K562 (cell line): ENCODE results near the gene MAN2A1. TPM values are rescaled to one million over a fixed set of nuclear protein-coding genes. Genes with fewer than 3 reads are reported as not detected.

Experiments used
- ATAC-seq: fragments of 200-7000 bp; cut with Tn5 transposase; 3 replicates; pipeline ENCODE4 v1.9.1; 2020; ENCODE audit warnings: moderate library complexity
- BruUV-seq: library from RNA; stranded (reverse); fragments of 400-500 nt; replicated peaks from 2 replicates; lab custom pipeline; 2021; lab: Mats Ljungman, UMichigan
- CTCF ChIA-PET: fragments of 300-600 bp; formaldehyde crosslinking; extraction: SDS; loops from one replicate; lab custom pipeline; 2021; ENCODE audit warnings: low intra/inter-chr PET ratio; lab: Yijun Ruan, JAX
- POLR2A ChIA-PET: fragments of 300-600, 350-650 bp; sonication (Branson Sonifier 250); formaldehyde crosslinking; extraction: SDS; loops from one replicate; lab custom pipeline; 2021; ENCODE audit warnings: antibody characterized with exemption, inconsistent platforms; lab: Yijun Ruan, JAX
- DNase-seq, 4 experiments: peaks; one replicate each; pipeline versions ENCODE4 v3.0.0 to v3.0.0-alpha.2; 2011 to 2018; ENCODE audit warnings: low spot score in 3 of 4, mixed read lengths in 3 of 4; ENCODE audit errors: extremely low read depth in 1 of 4
- FAIRE-seq: peaks from 2 replicates; lab custom pipeline; 2011; peaks lifted over from hg19 to GRCh38; lab: Jason Lieb, UNC
- H2AFZ ChIP-seq: 2 replicates; pipeline ENCODE4 v1.6.0; 2011; ENCODE audit warnings: low read depth, low read length, control low read depth, inconsistent platforms
- H3K27ac ChIP-seq: fragments of 200-600 bp; 3 replicates; pipeline ENCODE4 v1.8.0; 2011; ENCODE audit warnings: low read depth, mild to moderate bottlenecking, control low read depth, inconsistent platforms, low read length, moderate library complexity, mixed read lengths; ENCODE audit errors: extremely low read depth
- H3K27me3 ChIP-seq, 2 experiments: fragments of 300-600 bp in 1 of 2; 2 replicates in 1 of 2; 3 replicates in 1 of 2; pipeline versions ENCODE4 v1.6.0 to v1.8.0; 2011; ENCODE audit warnings: inconsistent platforms in 2 of 2, low read length in 2 of 2, mild to moderate bottlenecking in 1 of 2, mixed read lengths in 1 of 2, moderate library complexity in 1 of 2; ENCODE audit not compliant: control insufficient read depth in 2 of 2, insufficient read depth in 2 of 2
- H3K36me3 ChIP-seq: fragments of 300-600 bp; 3 replicates; pipeline ENCODE4 v1.8.0; 2011; ENCODE audit warnings: mild to moderate bottlenecking, low read length, inconsistent platforms; ENCODE audit not compliant: control insufficient read depth, insufficient read depth
- H3K4me1 ChIP-seq, 2 experiments: fragments of 200-600 bp in 1 of 2; replicated peaks in 1 of 2; 2 replicates in 1 of 2; 3 replicates in 1 of 2; pipeline versions ENCODE4 v1.5.1 to v1.8.0; 2011; ENCODE audit warnings: inconsistent platforms in 2 of 2, low read length in 2 of 2, mild to moderate bottlenecking in 1 of 2, mixed read lengths in 1 of 2, moderate library complexity in 1 of 2; ENCODE audit not compliant: control insufficient read depth in 2 of 2, insufficient read depth in 2 of 2
- H3K4me2 ChIP-seq: 2 replicates; pipeline ENCODE4 v1.6.1; 2011; ENCODE audit warnings: low read length, control low read depth, inconsistent platforms, mixed read lengths; ENCODE audit not compliant: insufficient read depth
- H3K4me3 ChIP-seq: fragments of 200-600 bp; sonication (generic), shearing (Covaris generic); 2 replicates; pipeline ENCODE4 v1.5.1; 2016; ENCODE audit warnings: control low read depth, inconsistent platforms
- H3K79me2 ChIP-seq: fragments of 200-600 bp; 3 replicates; pipeline ENCODE4 v1.8.0; 2011; ENCODE audit warnings: low read length, inconsistent platforms; ENCODE audit not compliant: control insufficient read depth, insufficient read depth
- H3K9ac ChIP-seq, 2 experiments: 2 replicates each; pipeline versions ENCODE4 v1.6.0 to v1.6.1; 2011; ENCODE audit warnings: low read depth in 2 of 2, low read length in 2 of 2, control low read depth in 1 of 2, inconsistent platforms in 1 of 2, mild to moderate bottlenecking in 1 of 2, mixed read lengths in 1 of 2; ENCODE audit not compliant: insufficient read depth in 1 of 2
- H3K9me1 ChIP-seq: one replicate; pipeline ENCODE4 v1.6.0; 2011; ENCODE audit warnings: inconsistent platforms, mild to moderate bottlenecking, low read length, moderate library complexity; ENCODE audit not compliant: control insufficient read depth, insufficient read depth
- H3K9me3 ChIP-seq: replicated peaks from 2 replicates; pipeline ENCODE4 v1.5.1; 2011; ENCODE audit warnings: low read depth, low read length, inconsistent platforms; ENCODE audit not compliant: control insufficient read depth, insufficient read depth
- H4K20me1 ChIP-seq: replicated peaks from 2 replicates; pipeline ENCODE4 v1.6.1; 2011; ENCODE audit warnings: low read length, inconsistent platforms, mixed read lengths; ENCODE audit not compliant: control insufficient read depth, insufficient read depth
- CCNT2 ChIP-seq: IDR thresholded peaks from 2 replicates; pipeline ENCODE4 v1.6.1; 2011; ENCODE audit warnings: borderline replicate concordance, low read depth, mild to moderate bottlenecking, moderate library complexity, mixed read lengths, low read length; ENCODE audit not compliant: insufficient read length; ENCODE audit errors: extremely low read depth
- ETV5 ChIP-seq: sonication (generic); formaldehyde crosslinking; IDR thresholded peaks from 2 replicates; pipeline ENCODE4 v1.4.0; 2020; ENCODE audit warnings: low read depth, mild to moderate bottlenecking, missing genetic modification reagents
- JUN ChIP-seq, 2 experiments: sonication (generic) in 1 of 2; formaldehyde crosslinking in 1 of 2; IDR thresholded peaks; 2 replicates each; pipeline versions ENCODE4 v1.6.1 to v1.8.0; 2012 to 2022; ENCODE audit warnings: borderline replicate concordance in 2 of 2, mild to moderate bottlenecking in 2 of 2, improper control_type of control experiment in 1 of 2, low read depth in 1 of 2, low read length in 1 of 2, missing genetic modification reagents in 1 of 2
- MCM7 ChIP-seq, 2 experiments: fragments of 450-650 bp; IDR thresholded peaks; 2 replicates each; pipeline ENCODE4 v1.6.1; 2016 to 2018
- MEIS2 ChIP-seq: fragments of 450-650 bp; IDR thresholded peaks from 2 replicates; pipeline ENCODE4 v1.6.1; 2014; ENCODE audit warnings: mild to moderate bottlenecking; ENCODE audit not compliant: partially characterized antibody
- PHB ChIP-seq: fragments of 250-450 bp; sonication (Bioruptor Pico); IDR thresholded peaks from 2 replicates; pipeline ENCODE4 v1.5.0; 2021
- PHF21A ChIP-seq: fragments of 450-650 bp; IDR thresholded peaks from 2 replicates; pipeline ENCODE4 v1.6.1; 2017; ENCODE audit warnings: low read depth, borderline replicate concordance
- SRSF3 ChIP-seq: fragments of 200-400 bp; formaldehyde crosslinking; IDR thresholded peaks from 2 replicates; pipeline ENCODE4 v1.6.1; 2016; ENCODE audit warnings: mild to moderate bottlenecking, low read length, moderate library complexity; ENCODE audit not compliant: insufficient read depth
- THRAP3 ChIP-seq: fragments of 450-650 bp; IDR thresholded peaks from 2 replicates; pipeline ENCODE4 v1.6.1; 2016; ENCODE audit warnings: mild to moderate bottlenecking, inconsistent platforms, borderline replicate concordance
- ZBTB2 ChIP-seq: fragments of 450-650 bp; IDR thresholded peaks from 2 replicates; pipeline ENCODE4 v1.6.1; 2016; ENCODE audit warnings: antibody characterized with exemption
- ZNF57 ChIP-seq: fragments of 450-650 bp; formaldehyde crosslinking; IDR thresholded peaks from 2 replicates; pipeline ENCODE4 v1.4.0; 2020; ENCODE audit warnings: mild to moderate bottlenecking, moderate library complexity
- ZNF644 ChIP-seq: fragments of 200-800 bp; sonication (Bioruptor generic); IDR thresholded peaks from 2 replicates; pipeline ENCODE4 v1.6.1; 2016; ENCODE audit warnings: low read depth, missing genetic modification characterization, missing compliant biosample characterization
- WGBS: fragments of 100-300 bp; shearing (Covaris generic); methylation state at CpG from one replicate; pipeline ENCODE4 v1.1.6; 2016; ENCODE audit warnings: low coverage, mixed read lengths; ENCODE audit not compliant: insufficient coverage; ENCODE audit errors: missing lambda C conversion rate; 5-methylcytosine and 5-hydroxymethylcytosine counted together
- in situ Hi-C: fragments of 300-500 bp; cut with MboI; formaldehyde crosslinking; loops from 4 replicates; pipeline ENCODE4 v1.15.0; 2018; ENCODE audit warnings: inconsistent platforms, mixed read lengths
- intact Hi-C: fragments of 100-400 bp; cut with micrococcal nuclease; formaldehyde crosslinking; loops from 2 replicates; pipeline ENCODE4 v1.14.2; 2022
- polyA plus RNA-seq, 8 experiments: library from polyadenylated mRNA; depleted of rRNA in 4 of 8; stranded (reverse) in 5 of 8; unstranded in 3 of 8; fragments of >200 nt; fragmentation: Nextera tagmentation in 2 of 8; fragmentation: Illumina TruSeq in 1 of 8; extraction: Ambion mirVana in 2 of 8; extraction: Trizol in 1 of 8; gene quantifications; 2 replicates each; pipeline versions ENCODE4 v1.2.1 to v1.2.3, GENCODE V29; 2011 to 2014; ENCODE audit warnings: inconsistent platforms in 1 of 8, missing spikeins in 1 of 8
- total RNA-seq, 7 experiments: library from RNA; depleted of rRNA in 6 of 7; stranded (reverse); fragments of >200 nt in 6 of 7; fragmentation: Illumina TruSeq in 2 of 7; extraction: Trizol in 2 of 7; gene quantifications; 2 replicates each; pipeline versions ENCODE4 v1.2.1 to v1.2.3, GENCODE V29; 2011 to 2021; ENCODE audit warnings: low replicate concordance in 1 of 7

MAN2A1 gene
- total and polyA plus RNA-seq, 9 of the 15 experiments (the other 6 are each of a cell fraction or from before 2014, with no cell fraction given), result 5.2 to 32.0 (median 19.8) TPM

GRCh38 chr5:109823597-109823996 is 133.9 kb downstream of the MAN2A1 start:
- intact Hi-C loops (no loop called here), in situ Hi-C loops (no loop called here)
- no peak for TF ChIP-seq CCNT2
- TF ChIP-seq ZBTB2, result no peak
- TF ChIP-seq ZNF57, result no peak
- H3K27ac ChIP-seq, result no peak overlapping the region
- CTCF ChIA-PET, result no interaction called here
- H3K27me3 ChIP-seq, result no peaks in the 10 kb centered on the region
- no peak for DNase-seq
- no peak overlapping the region for H3K4me2 ChIP-seq
- POLR2A ChIA-PET, result no interaction called here
- no peaks in the 10 kb centered on the region for H3K79me2 ChIP-seq
- 91% methylated on average over 4 of the region's 4 CpGs for WGBS
- ATAC-seq, result no peak
- no peaks in the 10 kb centered on the region for H3K9me3 ChIP-seq
- BruUV-seq, result no TSS peak
- no peak overlapping the region for H3K9ac ChIP-seq
- no peaks in the 10 kb centered on the region for H3K4me1 ChIP-seq
- H3K36me3 ChIP-seq, result peaks cover 31% of the 10 kb centered on the region
- no peak for FAIRE-seq
- no peak overlapping the region for H3K4me3 ChIP-seq
- H2AFZ ChIP-seq, result no peak overlapping the region
- no peaks in the 10 kb centered on the region for H4K20me1 ChIP-seq
- H3K9me1 ChIP-seq, result no peaks in the 10 kb centered on the region

GRCh38 chr5:109825450-109825849 is 135.7 kb downstream of the MAN2A1 start:
- Histone ChIP-seq H4K20me1 (no peaks in the 10 kb centered on the region), H3K9me3 (no peaks in the 10 kb centered on the region), H3K36me3 (peaks cover 22% of the 10 kb centered on the region), H3K27me3 (no peaks in the 10 kb centered on the region), H3K4me3 (no peak overlapping the region), H2AFZ (no peak overlapping the region), H3K9ac (no peak overlapping the region), H3K27ac (no peak overlapping the region), H3K9me1 (no peaks in the 10 kb centered on the region), H3K4me1 (no peaks in the 10 kb centered on the region), H3K79me2 (no peaks in the 10 kb centered on the region), H3K4me2 (no peak overlapping the region)
- ATAC-seq, result no peak
- POLR2A ChIA-PET, result no interaction called here
- 100% methylated on average over 1 of the region's 1 CpG for WGBS
- BruUV-seq, result no TSS peak
- intact Hi-C loops, result no loop called here
- TF ChIP-seq ETV5 (CRISPR knock-in tag) (no peak), PHB (CRISPR knock-in tag) (no peak), PHF21A (no peak), JUN (IDR thresholded peaks at IDR 0.05; ENCODE audit: borderline replicate concordance, low read depth, low read length) (no peak), JUN (CRISPR knock-in tag; IDR thresholded peaks at IDR 0.05; ENCODE audit: borderline replicate concordance) (no peak), ZNF644 (tag) (no peak), MCM7 (IDR thresholded peaks at IDR 0.05) (no peak), SRSF3 (no peak), MEIS2 (no peak), THRAP3 (no peak)
- FAIRE-seq, result no peak
- no peak for DNase-seq
- CTCF ChIA-PET, result no interaction called here
- in situ Hi-C loops, result no loop called here
